Renal cortex interstitium (tissue), 11 donors: Measurements from ENCODE around the gene MVP. TPM values are rescaled to one million over a fixed set of nuclear protein-coding genes. Genes with fewer than 3 reads are reported as not detected.
"Not testable (repeated sequence)": the region's sequence is repeated elsewhere in the genome, so short reads cannot be mapped to it uniquely, and the experiment has no call there.

Source experiments
- DNase-seq, 11 donors: peaks; one replicate each; pipeline ENCODE4 v3.0.0-alpha.2; 2013; ENCODE audit warnings: low read depth in 9 of 11, low spot score in 4 of 11; ENCODE audit errors: extremely low read depth in 1 of 11
- polyA plus RNA-seq, 3 donors: library from polyadenylated mRNA; unstranded; fragments of 120-200 nt; gene quantifications; one replicate each; pipeline ENCODE4 v1.2.1, GENCODE V29; 2013; ENCODE audit not compliant: insufficient read length in 3 of 3

The MVP gene
- polyA plus RNA-seq, 3 donors = 13.6 to 29.9 (median 14.0) TPM

- not testable (repeated sequence) for DNase-seq
Measured at GRCh38 chr16:29793153-29793552, 27.1 kb upstream of the MVP start.

- no peak for DNase-seq
Measured at GRCh38 chr16:29794231-29794710, 26.0 kb upstream of the MVP start.

GRCh38 chr16:29802416-29802935, 17.8 kb upstream of the MVP start:
- DNase-seq = no peak

DNA sequence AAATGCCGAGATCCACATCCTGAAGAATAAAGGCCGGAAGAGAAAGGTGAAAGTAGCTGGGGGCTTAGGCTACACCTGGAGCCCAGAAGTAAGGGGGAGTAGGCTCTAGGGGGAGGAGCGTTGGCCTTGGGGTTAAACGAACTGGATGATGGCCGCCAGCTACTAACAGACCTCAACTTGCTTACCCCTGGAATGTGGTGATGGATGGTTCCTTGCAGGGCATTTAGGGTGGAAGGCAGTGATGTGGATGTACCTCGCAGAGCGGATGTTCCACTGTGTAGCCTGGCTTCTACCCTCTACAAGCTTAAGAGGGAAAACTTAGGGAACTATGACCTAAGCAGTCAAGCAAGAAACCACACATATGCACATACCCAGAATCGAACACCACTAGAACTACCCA, 16.2 kb upstream of the MVP start:
- no peak for DNase-seq

DNA sequence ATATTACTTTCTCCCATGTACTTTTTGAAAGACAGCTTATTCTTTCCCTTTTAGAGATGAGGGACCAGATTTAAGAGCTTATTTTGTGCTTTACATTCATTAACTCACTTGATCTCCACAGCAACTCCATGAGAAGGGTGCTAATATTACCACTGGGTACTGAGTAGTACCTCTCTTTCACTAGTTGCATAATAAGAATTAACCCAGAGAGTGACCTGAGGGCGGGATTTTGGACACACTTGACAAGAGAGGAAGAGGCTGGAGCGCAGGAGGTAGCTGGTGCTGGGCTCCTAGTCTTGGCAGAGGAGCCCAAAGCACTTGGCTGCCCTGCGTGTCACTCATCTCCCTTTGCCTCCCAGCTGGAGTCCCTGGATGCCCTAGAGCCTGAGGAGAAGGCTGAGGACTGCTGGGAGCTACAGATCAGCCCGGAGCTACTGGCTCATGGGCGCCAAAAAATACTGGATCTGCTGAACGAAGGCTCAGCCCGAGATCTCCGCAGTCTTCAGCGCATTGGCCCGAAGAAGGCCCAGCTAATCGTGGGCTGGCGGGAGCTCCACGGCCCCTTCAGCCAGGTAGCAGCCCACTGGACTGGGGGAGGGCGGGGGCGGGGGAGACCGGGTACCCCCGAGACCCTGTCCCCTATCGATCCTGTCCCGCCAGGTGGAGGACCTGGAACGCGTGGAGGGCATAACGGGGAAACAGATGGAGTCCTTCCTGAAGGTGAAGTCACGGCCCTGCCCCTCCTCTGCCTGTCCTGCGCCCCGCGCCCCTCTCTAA, 15.6 kb upstream of the MVP start:
- no peak for DNase-seq

GRCh38 chr16:29805232-29806098, 14.8 kb upstream of the MVP start:
- peak in 10 of 11 donors; percentile 90 to 97 (median 96) for DNase-seq

DNA sequence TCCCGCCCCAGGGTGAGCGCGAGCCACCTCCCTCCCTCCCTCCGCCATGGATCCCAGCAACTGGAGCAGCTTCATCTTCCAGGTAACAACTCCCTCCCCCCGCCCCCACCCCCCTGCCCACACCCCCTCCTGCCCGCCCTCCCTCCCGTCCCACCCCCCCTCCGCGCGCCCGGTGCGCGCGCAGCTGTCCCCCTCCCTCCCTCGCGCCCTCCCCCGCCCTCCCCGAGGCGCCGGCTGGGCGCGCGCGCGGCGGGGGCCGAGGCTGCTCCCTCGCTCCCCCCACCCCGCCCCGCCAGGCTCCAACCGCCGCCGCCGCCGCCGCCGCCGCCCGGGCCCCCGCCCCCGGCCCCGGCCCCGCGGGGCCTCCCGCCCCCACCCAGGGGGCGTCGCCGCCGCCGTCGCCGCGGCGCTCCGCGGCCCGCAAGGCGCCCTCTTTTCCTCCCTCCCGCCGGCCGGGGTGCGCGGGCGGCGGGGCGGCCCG, 14.1 kb upstream of the MVP start, which contains the start of gene MAZ:
Gene MAZ (plus strand): TSS at position 431 of the 481 bp plus-strand sequence. CDS start 173 bp downstream, outside the sequence.
- no peak for DNase-seq

- DNase-seq = peak in 1 of 11 donors; percentile 55
Measured at GRCh38 chr16:29806641-29807425, 13.4 kb upstream of the MVP start.

GRCh38 chr16:29807426-29808218, 12.6 kb upstream of the MVP start:
- DNase-seq = peak in 9 of 11 donors; percentile 75 to 90 (median 85)

GRCh38 chr16:29808219-29808900, 11.9 kb upstream of the MVP start:
- no peak for DNase-seq

DNA sequence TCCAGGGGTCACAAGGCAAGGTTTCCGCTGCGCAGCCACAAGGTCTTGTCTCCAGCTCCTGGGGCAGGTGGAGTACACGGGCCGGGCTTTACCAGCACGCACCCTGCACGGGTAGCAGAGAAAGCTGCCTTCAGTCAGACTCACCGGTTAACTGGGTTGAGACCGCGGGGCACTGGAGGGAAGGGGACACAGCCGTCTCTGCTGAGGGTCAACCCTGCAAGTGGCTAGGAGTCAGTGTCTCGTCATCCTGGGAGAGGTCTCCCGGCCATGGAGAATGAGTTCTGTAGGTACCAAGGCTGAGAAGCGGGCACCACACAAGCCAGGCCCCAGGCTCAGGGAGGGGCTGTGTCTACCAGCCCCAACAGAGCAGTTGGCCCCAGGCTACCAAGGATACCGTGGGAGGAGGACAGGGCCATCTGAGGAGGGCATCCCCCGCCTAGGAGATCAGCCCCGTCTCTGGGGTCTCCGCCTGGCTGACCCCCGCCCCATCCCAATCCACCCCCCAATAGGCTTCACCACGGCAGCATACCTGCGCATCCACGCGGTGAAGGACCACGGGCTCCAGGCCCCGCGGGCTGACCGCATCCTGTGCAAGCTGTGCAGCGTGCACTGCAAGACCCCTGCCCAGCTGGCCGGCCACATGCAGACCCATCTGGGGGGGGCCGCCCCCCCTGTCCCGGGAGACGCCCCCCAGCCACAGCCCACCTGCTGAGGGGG, 11.1 kb upstream of the MVP start:
- DNase-seq = no peak

- no peak for DNase-seq
Measured at GRCh38 chr16:29809850-29810698, 10.2 kb upstream of the MVP start.

DNA sequence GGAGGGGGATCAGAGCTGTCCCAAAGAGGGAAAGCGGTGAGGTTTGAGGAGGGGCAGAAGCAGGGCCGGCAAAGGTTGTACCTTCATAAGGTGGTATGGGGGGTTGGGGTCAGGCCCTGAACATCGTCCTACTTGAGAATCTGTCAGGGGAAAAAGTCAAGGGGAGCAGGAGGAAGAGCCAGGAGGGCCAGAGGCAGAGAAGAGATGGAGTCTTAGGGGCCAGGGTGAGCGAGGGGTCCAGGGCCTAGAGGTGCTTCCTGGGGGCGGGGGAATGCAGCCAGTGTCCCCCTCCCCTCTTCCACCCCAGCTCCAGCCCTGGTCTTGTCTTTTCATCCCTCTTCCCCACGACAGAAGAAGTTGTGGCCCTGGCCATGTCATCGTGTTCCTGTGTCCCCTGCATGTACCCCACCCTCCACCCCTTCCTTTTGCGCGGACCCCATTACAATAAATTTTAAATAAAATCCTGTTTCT, 9.5 kb upstream of the MVP start:
- DNase-seq = no peak

DNA sequence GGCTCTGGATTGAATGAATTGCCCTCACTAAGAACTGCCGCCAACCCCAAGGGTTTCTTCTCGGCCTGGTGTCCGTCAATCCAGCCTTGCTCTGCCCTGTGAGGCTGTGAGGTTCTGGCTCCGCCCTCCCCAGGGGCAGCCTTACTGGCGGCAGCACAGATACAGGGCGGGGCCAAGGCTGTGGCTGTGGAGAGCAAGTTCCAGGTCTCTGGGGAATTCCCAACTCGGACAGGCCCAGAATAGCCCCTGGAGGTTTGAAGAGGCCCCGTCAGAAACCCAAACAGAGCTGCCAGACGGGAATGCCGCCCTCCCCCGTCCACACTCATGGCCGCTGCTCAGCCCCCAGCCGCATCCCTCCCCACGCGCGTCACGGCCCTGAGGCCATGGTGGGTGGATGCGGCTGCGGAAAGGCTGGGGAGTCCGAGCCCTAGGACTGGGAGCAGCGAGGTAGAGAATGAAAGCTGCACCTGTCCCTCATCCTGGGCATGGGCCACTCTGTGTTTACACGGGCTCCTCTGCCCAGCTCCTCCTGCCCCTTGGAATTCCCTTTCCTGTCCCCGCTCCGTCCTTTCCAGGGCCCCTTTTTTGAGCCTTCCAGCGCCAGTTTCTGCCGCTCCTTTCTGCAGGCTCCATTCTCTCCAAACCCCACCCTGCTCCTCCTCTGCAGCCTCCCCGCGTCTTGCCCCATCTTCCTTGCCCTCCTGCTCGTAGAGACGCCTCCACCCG, 8.9 kb upstream of the MVP start:
- DNase-seq = peak; percentile 75 to 95 (median 91)
